OCI-M2 (cell line): ENCODE measurements around the gene LY6G5B.

Experiments used
- DNase-seq: peaks from one replicate; lab custom pipeline; 2025; ENCODE audit not compliant: unreplicated experiment; lab: John Stamatoyannopoulos, UW

The LY6G5B gene

GRCh38 chr6:31640612-31641011 is 29.2 kb upstream of the LY6G5B start:
- DNase-seq: no peak

DNA sequence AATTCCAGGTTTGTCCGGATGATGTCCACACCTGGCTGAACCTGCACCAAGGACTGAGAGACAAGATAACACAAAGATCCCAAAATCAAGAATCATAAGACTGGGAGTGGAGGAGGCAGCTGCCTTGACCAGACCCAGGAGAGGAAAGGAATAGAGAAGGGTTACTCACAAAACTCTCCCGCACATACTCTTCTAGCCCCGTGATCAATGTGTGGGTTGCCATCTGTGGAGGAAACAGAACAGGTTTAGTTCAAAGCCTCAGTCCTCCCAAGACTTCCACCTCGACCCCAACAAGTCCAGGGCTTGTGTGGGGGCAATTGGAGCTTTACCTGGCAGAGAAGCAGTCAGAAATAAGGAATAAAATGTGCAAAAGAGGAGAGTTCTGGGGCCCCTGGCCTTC is 28.4 kb upstream of the LY6G5B start:
- no peak for DNase-seq

GRCh38 chr6:31642798-31643570 is 26.8 kb upstream of the LY6G5B start:
- no peak for DNase-seq

DNA sequence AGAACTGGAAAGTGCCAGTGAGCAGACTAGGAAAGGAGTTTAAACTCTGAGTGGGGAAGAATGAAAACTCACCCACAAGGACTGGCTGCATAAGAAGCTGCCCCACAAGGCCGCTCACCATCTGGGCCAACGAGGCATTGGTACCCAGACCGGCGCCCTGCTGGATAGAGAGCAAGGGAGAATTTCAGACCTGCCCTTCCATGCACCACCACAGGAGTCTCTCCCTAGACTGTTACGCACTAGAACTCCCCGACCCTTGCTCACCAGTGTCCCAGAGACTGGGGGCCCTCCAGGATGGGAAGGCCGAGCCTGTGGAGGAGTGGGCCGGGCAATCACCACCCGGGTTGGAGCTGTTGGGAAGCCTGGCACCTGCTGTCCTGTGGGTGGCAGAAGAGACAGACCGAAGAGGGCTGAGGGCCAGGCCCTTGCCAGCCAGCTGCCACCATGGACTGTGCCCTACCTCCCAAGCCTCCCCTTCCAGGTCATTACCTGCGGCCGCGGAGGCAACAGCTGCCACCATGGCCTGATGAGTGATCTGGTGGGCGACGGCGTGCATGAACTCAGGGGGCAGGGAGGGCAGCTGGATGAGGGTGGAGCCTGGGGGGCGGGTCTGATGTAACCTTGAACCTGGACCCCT is 25.8 kb upstream of the LY6G5B start:
- no peak for DNase-seq

DNA sequence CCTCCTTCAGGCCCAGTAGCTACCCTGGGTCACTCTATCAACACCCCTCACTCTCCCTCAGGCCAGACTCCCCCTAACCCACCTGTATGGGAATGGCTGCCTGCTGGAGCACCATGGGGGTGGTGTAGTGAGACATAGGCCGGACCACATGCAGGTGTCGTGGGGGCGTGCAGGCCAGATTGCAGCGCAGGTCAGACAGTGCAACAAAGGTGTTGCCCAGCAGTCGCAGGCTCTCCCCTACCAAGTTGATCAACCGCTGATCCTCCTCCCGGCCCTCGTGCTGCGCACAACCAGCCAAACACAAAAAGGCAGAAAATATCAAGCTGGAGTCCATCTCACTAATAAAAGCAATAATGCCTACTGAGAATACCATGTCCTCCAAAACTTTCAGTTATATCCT is 24.5 kb upstream of the LY6G5B start:
- DNase-seq: no peak

- no peak for DNase-seq
Observed at GRCh38 chr6:31651602-31652191, 18.1 kb upstream of the LY6G5B start.

DNA sequence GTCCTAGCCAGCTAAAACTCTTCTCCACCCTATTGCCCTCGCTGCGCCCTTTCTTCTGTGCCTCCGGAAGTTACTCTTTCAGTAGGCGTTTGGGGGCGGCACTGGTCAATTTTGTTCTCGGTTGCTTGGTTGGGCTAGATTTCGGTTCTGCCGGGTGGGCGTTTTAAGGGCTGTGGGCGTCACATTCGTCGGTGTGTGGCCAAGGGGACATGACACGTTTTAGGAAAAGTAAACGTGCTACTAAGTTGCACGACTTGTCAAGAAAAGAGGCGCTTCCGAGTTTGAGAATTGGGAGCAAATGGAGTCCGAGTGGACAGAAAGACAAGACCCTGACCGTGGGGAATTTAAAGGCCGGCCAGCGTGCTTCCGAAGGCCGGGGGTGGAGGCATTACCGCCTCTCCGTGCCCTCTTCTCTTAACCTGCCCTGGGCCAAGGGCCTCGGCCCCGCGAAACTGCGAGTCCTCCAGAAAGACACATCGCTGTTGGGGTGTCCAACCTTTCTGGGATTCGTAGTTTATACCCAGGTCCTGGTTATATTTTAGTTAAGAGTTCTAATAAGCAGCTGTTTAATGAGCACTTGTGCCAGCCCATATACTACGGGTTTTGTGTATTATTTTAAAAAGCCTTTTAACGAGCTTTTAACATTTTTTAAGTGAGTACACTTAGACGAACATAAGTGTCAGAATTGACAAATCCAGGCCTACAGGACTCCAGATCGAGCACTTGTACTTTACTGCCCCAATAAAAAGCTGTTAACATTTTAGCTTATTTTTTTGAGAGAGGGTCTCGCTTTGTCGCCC is 16.7 kb upstream of the LY6G5B start:
- no peak for DNase-seq

- DNase-seq: no peak
Observed at GRCh38 chr6:31654574-31655348, 15.0 kb upstream of the LY6G5B start.

DNA sequence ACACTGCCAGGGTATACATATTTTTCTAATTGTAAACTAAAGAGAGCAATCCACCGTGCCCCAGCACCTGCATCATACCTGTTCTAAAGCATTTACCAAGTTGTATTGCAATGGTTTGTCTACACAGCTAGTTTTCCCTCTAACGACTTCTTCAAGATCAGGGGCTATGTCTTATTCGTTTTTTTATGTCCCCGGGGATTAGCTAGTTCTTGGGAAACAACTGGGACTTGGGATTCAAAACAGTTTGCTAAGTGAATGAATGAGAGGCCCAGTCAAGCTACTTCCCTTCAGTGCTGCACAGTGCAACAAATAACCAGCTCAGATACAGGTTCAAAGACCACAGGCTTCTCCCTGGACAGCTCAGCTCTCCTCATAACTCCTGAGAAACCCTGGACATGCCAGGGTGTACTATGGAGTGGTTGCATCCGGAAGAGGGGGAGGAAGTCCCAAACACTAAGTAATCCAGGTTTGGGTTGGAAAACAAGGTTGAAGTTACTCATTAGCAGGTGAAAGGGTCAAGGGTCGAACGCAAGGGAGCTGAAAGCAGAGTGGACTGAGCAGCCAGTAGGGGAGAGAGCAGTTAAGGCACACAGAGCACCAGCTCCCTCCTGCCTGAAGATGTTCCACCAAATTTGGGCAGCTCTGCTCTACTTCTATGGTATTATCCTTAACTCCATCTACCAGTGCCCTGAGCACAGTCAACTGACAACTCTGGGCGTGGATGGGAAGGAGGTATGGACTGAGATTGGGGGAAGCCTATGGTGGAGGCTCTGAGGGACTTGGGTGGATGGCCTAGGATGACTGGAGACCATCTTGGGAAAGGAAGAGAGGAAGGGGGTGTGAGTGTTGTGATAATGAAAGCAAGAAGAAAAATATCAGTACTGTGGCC is 14.2 kb upstream of the LY6G5B start, which contains the start of gene APOM:
TSS of gene APOM (plus strand) at position 546 of the 889 bp plus-strand sequence. CDS start at position 619, 73 bp downstream.
- no peak for DNase-seq

GRCh38 chr6:31657406-31658157 is 12.2 kb upstream of the LY6G5B start:
- no peak for DNase-seq

- DNase-seq: no peak
Observed at GRCh38 chr6:31658158-31658688, 11.6 kb upstream of the LY6G5B start.

GRCh38 chr6:31658983-31659648 is 10.7 kb upstream of the LY6G5B start:
- no peak for DNase-seq

- DNase-seq: no peak
Observed at GRCh38 chr6:31659649-31660380, 10.0 kb upstream of the LY6G5B start.

GRCh38 chr6:31660381-31661261 is 9.2 kb upstream of the LY6G5B start, which contains the start of gene C6orf47:
Gene C6orf47 (minus strand): TSS chr6:31660778. CDS start chr6:31659947, 831 bp downstream.
- DNase-seq: peak; percentile 57

DNA sequence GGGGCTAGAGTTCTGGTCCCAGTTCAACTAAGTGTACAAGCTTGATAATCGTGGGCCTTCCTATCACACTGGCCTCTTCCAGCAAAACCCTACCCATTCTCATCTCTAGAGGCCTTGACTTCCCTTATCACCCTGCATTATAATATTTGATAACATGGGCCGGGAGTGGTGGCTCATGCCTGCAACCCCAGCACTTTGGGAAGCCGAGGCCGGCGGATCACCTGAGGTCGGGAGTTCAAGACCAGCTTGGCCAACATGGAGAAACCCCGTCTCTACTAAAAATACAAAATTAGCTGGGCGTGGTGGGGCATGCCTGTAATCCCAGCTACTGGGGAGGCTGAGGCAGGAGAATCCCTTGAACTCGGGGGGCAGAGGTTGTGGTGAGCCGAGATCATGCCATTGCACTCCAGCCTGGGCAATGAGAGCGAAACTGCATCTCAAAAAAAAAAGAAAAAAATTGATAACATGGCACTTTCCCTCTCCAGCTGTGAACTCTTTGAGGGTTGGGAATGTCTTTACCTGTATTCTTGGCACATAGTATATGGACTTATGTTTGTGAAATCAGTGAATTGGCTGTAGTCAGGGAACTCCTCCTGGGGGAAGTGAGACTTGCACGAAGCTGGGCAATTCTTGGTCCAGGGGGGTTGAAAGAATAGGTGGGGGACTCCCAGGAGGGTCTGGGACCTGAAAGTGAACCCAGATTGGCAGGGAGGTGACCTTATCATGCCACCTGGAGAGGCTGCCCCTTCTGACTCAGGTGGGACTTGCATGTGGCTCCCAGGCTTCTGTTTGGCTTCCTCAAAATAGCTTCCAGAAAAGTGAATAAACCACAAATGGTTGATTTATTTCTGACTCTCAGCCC is 8.3 kb upstream of the LY6G5B start:
- DNase-seq: no peak
